Activated T-cell treated with anti-CD3 and anti-CD28 coated beads, Interleukin-2, amount 50 U/mL, for 72 hours (primary cell): ENCODE results near the gene RBFA. TPM values are rescaled to one million over a fixed set of nuclear protein-coding genes. Genes with fewer than 3 reads are reported as not detected.
"Not testable (repeated sequence)": the region's sequence is repeated elsewhere in the genome, so short reads cannot be mapped to it uniquely, and the experiment has no call there.

Source experiments
- ATAC-seq, 2 donors: fragments of 150-1000 bp; cut with Tn5 transposase; replicated peaks in 1 of 2; 2 replicates each; pipeline ENCODE4 v1.10.0; 2021; ENCODE audit warnings: moderate library complexity in 2 of 2, mild to moderate bottlenecking in 1 of 2
- DNase-seq, 2 donors: peaks; one replicate each; pipeline ENCODE4 v3.0.0; 2021 to 2022; ENCODE audit warnings: mixed read lengths in 1 of 2
- H3K27ac Mint-ChIP-seq: one replicate; pipeline ENCODE4 v1.8.0; 2022; ENCODE audit warnings: mild to moderate bottlenecking, moderate library complexity, mixed read lengths
- H3K27me3 Mint-ChIP-seq: one replicate; pipeline ENCODE4 v1.8.0; 2022; ENCODE audit warnings: low read depth, mixed read lengths
- H3K36me3 Mint-ChIP-seq, 2 donors: one replicate each; pipeline ENCODE4 v1.8.0; 2022; ENCODE audit warnings: mixed read lengths in 2 of 2, mild to moderate bottlenecking in 1 of 2; ENCODE audit not compliant: insufficient read depth in 2 of 2
- H3K4me1 Mint-ChIP-seq: one replicate; pipeline ENCODE4 v1.8.0; 2022; ENCODE audit warnings: low read depth, mixed read lengths
- H3K4me3 Mint-ChIP-seq, 2 donors: one replicate each; pipeline ENCODE4 v1.8.0; 2022; ENCODE audit warnings: mild to moderate bottlenecking in 2 of 2, mixed read lengths in 2 of 2, moderate library complexity in 2 of 2
- H3K9me3 Mint-ChIP-seq, 2 donors: one replicate each; pipeline ENCODE4 v1.8.0; 2022; ENCODE audit warnings: mixed read lengths in 2 of 2
- total RNA-seq, 2 donors: library from RNA; stranded (reverse); gene quantifications; one replicate each; pipeline ENCODE4 v1.2.3, GENCODE V29; 2022

Gene RBFA, protein sequence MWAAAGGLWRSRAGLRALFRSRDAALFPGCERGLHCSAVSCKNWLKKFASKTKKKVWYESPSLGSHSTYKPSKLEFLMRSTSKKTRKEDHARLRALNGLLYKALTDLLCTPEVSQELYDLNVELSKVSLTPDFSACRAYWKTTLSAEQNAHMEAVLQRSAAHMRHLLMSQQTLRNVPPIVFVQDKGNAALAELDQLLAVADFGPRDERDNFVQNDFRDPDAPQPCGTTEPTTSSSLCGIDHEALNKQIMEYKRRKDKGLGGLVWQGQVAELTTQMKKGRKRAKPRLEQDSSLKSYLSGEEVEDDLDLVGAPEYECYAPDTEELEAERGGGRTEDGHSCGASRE
- 10 to 100 TPM; 13.9 to 17.7 TPM for total RNA-seq

DNA sequence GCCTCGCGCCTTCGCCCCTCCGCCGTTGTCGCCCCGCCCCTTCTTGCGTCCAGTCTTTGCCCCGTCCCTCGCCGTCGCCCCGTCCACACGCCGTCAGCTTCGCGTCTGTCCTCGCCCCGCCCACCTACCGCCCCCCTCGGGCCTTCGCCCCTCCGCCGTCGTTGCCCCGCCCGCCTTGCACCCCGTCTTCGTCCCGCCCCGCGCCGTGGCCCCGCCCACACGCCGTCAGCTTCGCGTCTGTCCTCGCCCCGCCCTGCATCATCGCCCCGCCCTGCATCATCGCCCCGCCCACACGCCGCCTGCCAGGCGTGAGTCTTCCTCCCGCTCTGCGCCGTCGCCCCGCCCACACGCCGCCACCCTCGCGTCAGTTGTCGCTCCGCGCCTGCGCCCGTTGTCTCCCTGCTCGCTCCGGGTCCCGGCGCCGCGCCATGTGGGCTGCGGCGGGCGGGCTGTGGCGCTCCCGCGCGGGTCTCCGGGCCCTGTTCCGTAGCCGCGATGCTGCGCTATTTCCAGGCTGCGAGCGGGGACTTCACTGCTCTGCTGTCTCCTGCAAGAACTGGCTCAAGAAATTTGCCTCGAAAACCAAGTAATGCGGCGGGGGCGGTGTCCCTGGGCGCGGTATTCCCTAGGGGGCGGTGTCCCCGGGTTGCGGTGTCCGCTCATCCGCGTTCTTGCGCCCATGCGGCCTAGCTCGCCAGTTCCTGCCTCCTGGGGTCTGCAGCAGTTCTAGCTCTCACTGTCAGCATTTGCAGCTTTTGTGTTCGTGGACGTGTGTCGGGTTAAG, at the start of gene RBFA:
Gene RBFA, plus strand, starts transcription at position 367 of the 784 bp plus-strand sequence. Its CDS starts 62 bp downstream, at position 429.
- peak within 1 kb of the TSS; percentile 87 to 88 for H3K4me3 Mint-ChIP-seq
- H3K9me3 Mint-ChIP-seq: peaks cover 0 to 2% of the 10 kb centered on the region in 2 donors
- peak; percentile 83 to 84 for ATAC-seq
- H3K27ac Mint-ChIP-seq: peak within 1 kb of the TSS; percentile 85
- peaks cover 30% of the 10 kb centered on the region for H3K4me1 Mint-ChIP-seq
- H3K36me3 Mint-ChIP-seq: peaks cover 8% of the 10 kb centered on the region in 2 donors
- no peaks in the 10 kb centered on the region for H3K27me3 Mint-ChIP-seq
- DNase-seq: peak; percentile 100

DNA sequence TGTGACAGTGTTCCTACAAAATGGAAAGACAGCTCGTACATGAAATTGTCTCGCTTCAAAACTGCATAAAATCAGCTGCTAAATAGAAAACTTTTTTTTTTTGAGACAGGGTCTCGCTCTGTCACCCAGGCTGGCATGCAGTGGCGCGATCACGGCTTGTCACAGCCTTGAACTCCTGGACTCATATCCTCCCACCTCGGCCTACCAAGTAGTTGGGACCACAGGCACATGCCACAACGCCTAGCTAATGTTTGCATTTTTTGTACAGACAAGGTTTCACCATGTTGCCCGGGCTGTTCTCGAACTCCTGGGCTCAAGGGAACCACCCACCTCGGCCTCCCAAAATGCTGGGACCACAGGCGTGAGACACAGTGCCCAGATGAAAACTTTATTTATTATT, 49.1 kb upstream of the RBFA start:
- Mint-ChIP-seq H3K4me3 (peak overlapping the region in 1 of 2 donors; percentile 46), H3K36me3 (peaks cover 8 to 13% of the 10 kb centered on the region in 2 donors), H3K27ac (no peak overlapping the region), H3K9me3 (no peaks in the 10 kb centered on the region), H3K4me1 (peaks cover 72% of the 10 kb centered on the region), H3K27me3 (no peaks in the 10 kb centered on the region)
- DNase-seq: no peak
- ATAC-seq: no peak

DNA sequence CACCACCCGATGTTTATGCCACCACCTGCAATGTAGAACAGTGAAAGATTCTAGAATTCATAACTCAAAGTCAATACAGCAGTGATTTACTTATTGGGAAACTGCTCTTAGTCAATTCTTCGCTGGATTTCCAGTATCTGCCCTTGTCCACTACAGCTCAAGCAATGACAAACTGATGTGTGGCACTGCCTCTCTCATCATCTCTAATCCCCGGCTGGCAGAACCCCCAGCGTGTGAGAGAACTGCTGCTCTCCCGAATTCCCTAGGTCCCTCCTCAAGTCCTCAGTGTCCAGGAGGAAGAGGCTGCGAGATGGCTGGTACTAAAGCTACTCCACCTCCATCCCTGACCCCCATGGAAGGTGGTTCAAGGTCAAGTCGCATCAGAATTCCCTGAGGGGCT, 47.5 kb upstream of the RBFA start:
- no peaks in the 10 kb centered on the region for H3K9me3 Mint-ChIP-seq
- no peak for ATAC-seq
- H3K27ac Mint-ChIP-seq: peak overlapping the region; percentile 96
- H3K4me1 Mint-ChIP-seq: peaks cover 63% of the 10 kb centered on the region
- H3K4me3 Mint-ChIP-seq: peak overlapping the region; percentile 89 to 94
- H3K27me3 Mint-ChIP-seq: no peaks in the 10 kb centered on the region
- no peak for DNase-seq
- peaks cover 8 to 10% of the 10 kb centered on the region in 2 donors for H3K36me3 Mint-ChIP-seq

DNA sequence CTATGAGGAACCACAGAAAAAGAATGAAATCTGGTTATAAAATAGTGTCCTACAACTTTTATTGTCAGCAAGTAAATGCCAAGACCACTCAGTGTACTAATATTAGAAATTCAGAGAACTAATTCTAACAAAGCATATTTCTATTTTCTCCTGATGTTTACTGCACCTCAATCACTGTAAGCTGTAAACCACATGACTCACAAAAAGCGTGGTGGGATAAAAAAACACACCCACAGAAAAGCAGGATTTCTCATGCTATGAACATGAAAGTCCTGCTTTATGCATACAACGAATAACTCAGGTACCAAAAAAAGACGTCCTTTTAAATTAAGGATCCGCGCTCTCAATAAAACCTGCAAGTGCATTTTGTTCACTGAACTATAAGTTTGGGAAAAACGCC, 46.7 kb upstream of the RBFA start:
- H3K36me3 Mint-ChIP-seq: peaks cover 8 to 9% of the 10 kb centered on the region in 2 donors
- H3K4me3 Mint-ChIP-seq: peak overlapping the region; percentile 89 to 94
- DNase-seq: no peak
- ATAC-seq: no peak
- peaks cover 54% of the 10 kb centered on the region for H3K4me1 Mint-ChIP-seq
- no peaks in the 10 kb centered on the region for H3K27me3 Mint-ChIP-seq
- H3K27ac Mint-ChIP-seq: peak overlapping the region; percentile 96
- no peaks in the 10 kb centered on the region for H3K9me3 Mint-ChIP-seq

DNA sequence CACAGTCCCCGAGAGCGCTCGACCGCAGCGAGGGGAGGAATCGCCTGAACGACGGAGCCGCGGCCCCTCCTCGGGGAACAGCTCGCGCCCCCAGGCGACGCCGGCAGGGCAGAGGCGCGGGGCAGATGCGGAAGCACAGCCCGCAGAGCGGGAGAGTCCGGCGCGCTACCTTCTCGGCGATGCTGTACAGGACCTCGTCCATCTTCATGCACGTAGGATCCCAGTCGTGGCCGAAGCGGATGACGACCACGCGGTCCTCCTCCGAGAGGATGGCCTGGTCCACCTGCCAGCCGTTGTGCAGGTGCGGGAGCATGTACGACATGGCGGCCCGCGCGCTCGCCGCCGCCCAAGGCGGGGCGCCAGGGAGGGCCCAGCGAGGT, 46.2 kb upstream of the RBFA start:
- DNase-seq (peak; percentile 72 to 76), ATAC-seq (peak; percentile 74 to 77)
- peaks cover 8 to 9% of the 10 kb centered on the region in 2 donors for H3K36me3 Mint-ChIP-seq
- H3K9me3 Mint-ChIP-seq: no peaks in the 10 kb centered on the region
- peaks cover 49% of the 10 kb centered on the region for H3K4me1 Mint-ChIP-seq
- peak overlapping the region; percentile 96 for H3K27ac Mint-ChIP-seq
- no peaks in the 10 kb centered on the region for H3K27me3 Mint-ChIP-seq
- H3K4me3 Mint-ChIP-seq: peak overlapping the region; percentile 89 to 94

DNA sequence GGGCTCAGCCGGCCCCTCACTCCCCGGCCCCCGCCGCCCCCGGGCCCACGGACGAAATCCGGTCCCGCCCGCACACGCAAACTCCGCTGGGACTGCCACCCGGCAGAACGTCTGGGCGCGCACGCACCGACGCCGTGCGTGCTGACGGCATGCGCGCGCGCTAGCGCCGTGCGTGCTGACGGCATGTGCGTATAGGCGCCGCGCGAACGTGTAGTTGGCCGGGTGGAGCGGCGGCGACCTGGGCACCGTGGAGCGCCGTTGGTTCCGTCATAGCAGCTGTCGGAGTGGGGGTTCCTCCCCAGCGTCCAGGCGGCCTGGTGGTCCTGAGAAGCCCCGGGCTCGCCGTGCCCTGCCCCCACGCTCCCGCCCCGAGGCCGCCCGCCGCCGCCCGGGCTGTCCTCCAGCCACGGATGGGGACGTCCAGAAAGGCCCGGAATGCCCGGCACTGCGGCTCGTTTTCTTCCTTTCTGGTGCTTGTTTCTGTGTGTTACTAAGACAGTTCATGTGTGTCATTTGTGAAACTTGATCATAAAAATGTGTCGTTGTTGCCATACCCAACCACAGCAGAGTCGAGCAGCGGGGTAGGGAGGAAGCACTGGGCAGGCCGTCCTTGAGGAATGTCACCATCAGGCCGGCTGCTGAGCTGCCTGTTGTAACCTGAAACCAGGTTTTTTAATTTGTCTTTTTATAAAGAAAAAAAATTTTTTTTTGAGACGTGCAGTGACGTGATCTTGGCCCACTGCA, 45.6 kb upstream of the RBFA start, which contains the start of gene TXNL4A:
Gene TXNL4A, minus strand, starts transcription at position 113 of the 744 bp plus-strand sequence. CDS start 171 bp downstream, outside the sequence.
- H3K4me3 Mint-ChIP-seq: peak within 1 kb of the TSS; percentile 94 to 95
- peak; percentile 98 to 99 for ATAC-seq
- DNase-seq: peak; percentile 88 to 90
- peak within 1 kb of the TSS; percentile 96 for H3K27ac Mint-ChIP-seq
- H3K27me3 Mint-ChIP-seq: no peaks in the 10 kb centered on the region
- H3K4me1 Mint-ChIP-seq: peaks cover 44% of the 10 kb centered on the region
- H3K36me3 Mint-ChIP-seq: peaks cover 8% of the 10 kb centered on the region in 2 donors
- no peaks in the 10 kb centered on the region for H3K9me3 Mint-ChIP-seq

DNA sequence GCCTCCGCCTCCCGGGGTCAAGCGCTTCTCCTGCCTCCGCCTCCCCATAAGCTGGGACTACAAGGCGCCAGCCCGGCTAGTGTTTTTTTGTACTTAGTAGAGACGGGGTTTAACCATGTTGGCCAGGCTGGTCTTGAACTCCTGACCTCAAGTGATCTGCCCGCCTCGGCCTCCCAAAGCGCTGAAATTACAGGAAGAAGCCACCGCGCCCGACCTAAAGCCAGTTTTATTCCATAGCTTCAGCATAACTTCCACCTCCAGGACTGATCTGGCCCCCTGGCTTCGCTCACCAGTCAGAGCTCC, 45.1 kb upstream of the RBFA start:
- no peaks in the 10 kb centered on the region for H3K9me3 Mint-ChIP-seq
- H3K36me3 Mint-ChIP-seq: peaks cover 8% of the 10 kb centered on the region in 2 donors
- DNase-seq: no peak
- ATAC-seq: no peak
- H3K27me3 Mint-ChIP-seq: no peaks in the 10 kb centered on the region
- H3K4me1 Mint-ChIP-seq: peaks cover 38% of the 10 kb centered on the region
- peak overlapping the region; percentile 95 for H3K27ac Mint-ChIP-seq
- peak overlapping the region; percentile 94 to 95 for H3K4me3 Mint-ChIP-seq

DNA sequence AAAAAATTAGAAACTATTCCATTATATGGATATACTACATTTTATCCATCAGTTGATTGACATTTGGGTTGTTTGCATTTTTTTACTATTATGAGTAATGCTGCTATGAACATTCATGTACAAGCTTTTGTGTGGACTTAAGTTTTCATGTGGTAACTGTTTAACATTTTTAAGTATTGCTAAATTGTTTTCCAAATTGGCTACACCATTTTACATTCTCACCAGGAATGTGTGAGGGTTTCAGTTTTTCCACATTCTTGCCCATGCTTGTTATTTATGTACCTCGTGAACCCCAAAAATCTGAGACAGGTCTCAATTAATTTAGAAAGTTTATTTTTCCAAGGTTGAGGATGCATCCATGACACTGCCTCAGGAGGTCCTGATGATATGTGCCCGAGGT, 42.7 kb upstream of the RBFA start:
- ATAC-seq (no peak), DNase-seq (no peak)
- peaks cover 17% of the 10 kb centered on the region for H3K4me1 Mint-ChIP-seq
- H3K36me3 Mint-ChIP-seq: peaks cover 2% of the 10 kb centered on the region in 2 donors
- H3K9me3 Mint-ChIP-seq: no peaks in the 10 kb centered on the region
- no peaks in the 10 kb centered on the region for H3K27me3 Mint-ChIP-seq
- H3K27ac Mint-ChIP-seq: no peak overlapping the region
- H3K4me3 Mint-ChIP-seq: no peak overlapping the region

DNA sequence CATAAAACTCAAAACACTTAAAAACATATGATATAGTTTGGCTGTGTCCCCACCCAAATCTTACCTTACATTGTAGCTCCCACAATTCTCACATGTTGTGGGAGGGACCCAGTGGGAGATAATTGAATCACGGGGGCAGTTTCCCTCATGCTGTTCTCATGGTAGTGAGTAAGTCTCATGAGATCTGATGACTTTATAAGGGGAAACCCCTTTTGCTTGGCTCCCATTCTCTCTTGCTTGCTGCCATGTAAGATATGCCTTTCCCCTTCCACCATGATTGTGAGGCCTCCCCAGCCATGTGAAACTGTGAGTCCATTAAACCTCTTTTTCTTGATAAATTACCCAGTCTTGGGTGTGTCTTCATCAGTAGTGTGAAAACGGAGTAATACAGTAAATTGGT, 34.5 kb upstream of the RBFA start:
- H3K27ac Mint-ChIP-seq, H3K4me3 Mint-ChIP-seq, DNase-seq, ATAC-seq, H3K4me1 Mint-ChIP-seq, H3K27me3 Mint-ChIP-seq: not testable (repeated sequence)
- Mint-ChIP-seq H3K36me3 (peaks cover 9 to 12% of the 10 kb centered on the region in 2 donors), H3K9me3 (peaks cover 9 to 14% of the 10 kb centered on the region in 2 donors)

DNA sequence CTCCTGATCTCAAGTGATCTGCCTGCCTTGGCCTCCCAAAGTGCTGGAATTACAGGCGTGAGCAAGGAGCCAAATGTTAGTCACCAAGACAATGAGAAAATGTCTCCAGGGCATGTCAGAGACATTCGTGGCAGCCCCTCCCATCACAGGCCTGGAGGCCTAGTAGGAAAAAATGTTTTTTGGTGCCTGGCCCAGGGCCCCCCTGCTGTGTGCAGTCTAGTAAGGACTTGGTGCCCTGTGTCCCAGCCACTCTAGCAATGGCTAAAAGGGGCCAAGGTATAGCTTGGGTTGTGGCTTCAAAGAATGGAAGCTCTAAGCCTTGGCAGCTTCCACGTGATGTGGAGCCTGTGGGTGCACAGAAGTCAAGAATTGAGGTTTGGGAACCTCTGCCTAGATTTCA, 33.4 kb upstream of the RBFA start:
- Mint-ChIP-seq H3K27me3 (no peaks in the 10 kb centered on the region), H3K4me3 (no peak overlapping the region), H3K4me1 (peaks cover 7% of the 10 kb centered on the region), H3K27ac (no peak overlapping the region), H3K36me3 (peaks cover 9 to 12% of the 10 kb centered on the region in 2 donors), H3K9me3 (peaks cover 9 to 14% of the 10 kb centered on the region in 2 donors)
- DNase-seq (no peak), ATAC-seq (no peak)

DNA sequence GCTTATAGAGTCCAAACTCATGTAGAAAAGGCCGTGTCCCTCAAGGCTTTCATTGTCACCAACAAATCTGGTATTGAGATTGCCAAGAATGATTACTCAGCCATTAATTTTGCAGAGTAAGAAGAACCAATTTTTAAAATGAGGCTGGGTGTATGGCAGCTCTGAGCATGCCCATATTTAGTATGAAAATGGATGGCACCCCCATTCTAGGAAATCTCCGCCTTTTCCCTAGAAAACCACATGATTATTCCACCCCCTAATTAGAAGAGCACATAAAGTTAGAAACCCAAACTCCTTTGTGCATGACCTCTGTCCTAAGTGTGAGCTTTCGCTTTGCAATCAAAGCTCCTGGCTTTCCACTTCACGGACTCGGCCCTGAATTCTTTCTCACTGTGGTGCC, 31.8 kb upstream of the RBFA start:
- H3K4me3 Mint-ChIP-seq: no peak overlapping the region
- no peaks in the 10 kb centered on the region for H3K27me3 Mint-ChIP-seq
- peaks cover 9 to 14% of the 10 kb centered on the region in 2 donors for H3K9me3 Mint-ChIP-seq
- H3K4me1 Mint-ChIP-seq: peaks cover 7% of the 10 kb centered on the region
- no peak overlapping the region for H3K27ac Mint-ChIP-seq
- no peak for ATAC-seq
- H3K36me3 Mint-ChIP-seq: peaks cover 9 to 12% of the 10 kb centered on the region in 2 donors
- DNase-seq: no peak

DNA sequence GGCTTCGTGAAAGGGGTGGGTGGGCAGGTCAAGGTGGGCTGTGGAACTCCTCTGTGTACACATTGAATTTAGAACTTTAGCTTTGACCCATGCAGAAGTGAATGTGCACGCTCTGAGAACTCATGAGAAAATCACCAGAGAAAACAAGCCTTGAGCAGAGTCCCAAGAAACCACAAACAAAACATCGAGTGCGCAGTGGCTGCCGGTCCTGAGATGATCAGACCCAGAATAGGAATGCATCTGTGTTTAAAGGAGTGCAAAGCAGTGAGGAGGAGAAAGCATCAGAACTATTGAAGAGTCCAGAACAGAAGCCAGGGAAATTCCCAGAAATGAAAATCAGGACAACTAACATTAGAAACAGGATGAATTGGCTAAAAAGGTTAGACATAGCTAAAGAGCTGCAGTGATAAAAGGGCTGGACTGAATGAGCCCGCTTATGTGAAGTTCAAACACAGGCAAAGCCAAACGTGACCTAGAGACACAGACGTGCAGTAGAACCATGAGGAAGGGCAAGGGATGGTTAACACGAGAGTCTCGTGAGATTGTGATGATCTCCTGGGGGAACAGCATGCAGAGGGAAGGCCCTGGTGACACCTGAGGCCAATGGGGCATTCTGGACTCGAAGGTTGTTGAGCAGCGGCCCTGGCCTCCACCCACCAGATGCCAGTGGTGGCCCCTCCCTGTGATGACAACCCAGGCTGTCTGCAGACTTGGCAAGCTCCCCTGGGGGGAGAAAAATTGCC, 29.5 kb upstream of the RBFA start:
- DNase-seq (no peak), ATAC-seq (no peak)
- Mint-ChIP-seq H3K4me3 (no peak overlapping the region), H3K27ac (no peak overlapping the region), H3K9me3 (peaks cover 10 to 14% of the 10 kb centered on the region in 2 donors), H3K4me1 (peaks cover 2% of the 10 kb centered on the region), H3K27me3 (no peaks in the 10 kb centered on the region), H3K36me3 (peaks cover 10 to 12% of the 10 kb centered on the region in 2 donors)
